ENCODE measurements around the gene OR12D1. TPM values are rescaled to one million over a fixed set of nuclear protein-coding genes. Genes with fewer than 3 reads are reported as not detected.

OR12D1 gene
- total and polyA plus RNA-seq, 2 of the 4 experiments (the other 2 are of a cell fraction), result not detected

- H4K20me1 ChIP-seq (ENCODE audit: insufficient read depth, low read length), result no peaks in the 10 kb centered on the region
- H3K23ac ChIP-seq (ENCODE audit: low read depth, low read length), result no peak overlapping the region
- TF ChIP-seq FOS (IDR thresholded peaks at IDR 0.05; ENCODE audit: low read depth, low read length) (no peak), RCOR1 (IDR thresholded peaks at IDR 0.05; ENCODE audit: insufficient replicate concordance, low read length) (no peak), MXI1 (IDR thresholded peaks at IDR 0.05; ENCODE audit: borderline replicate concordance, low read depth, low read length) (no peak), BHLHE40 (IDR thresholded peaks at IDR 0.05; ENCODE audit: low read depth, low read length) (no peak), MAZ (IDR thresholded peaks at IDR 0.05; ENCODE audit: borderline replicate concordance, low read depth, low read length) (no peak), POLR2A (IDR thresholded peaks at IDR 0.05; ENCODE audit: low read depth, low read length) (no peak), RFX5 (IDR thresholded peaks at IDR 0.05; ENCODE audit: low read depth, low read length) (no peak), RAD21 (IDR thresholded peaks at IDR 0.05; ENCODE audit: low read length) (no peak), CEBPB (IDR thresholded peaks at IDR 0.05; ENCODE audit: low read depth, low read length) (no peak), CTCF (conservative IDR thresholded peaks at IDR 0.05; ENCODE audit: low read depth, low read length) (no peak), USF2 (IDR thresholded peaks at IDR 0.05; ENCODE audit: low read depth, low read length) (no peak)
- dilution Hi-C loops (cut with HindIII; ENCODE audit: low sequenced_read_pairs, unreplicated experiment) (no loop called here), in situ Hi-C loops (cut with MboI; ENCODE audit: low sequenced_read_pairs) (no loop called here), intact Hi-C loops (cut with micrococcal nuclease) (no loop called here)
- no peaks in the 10 kb centered on the region for H3K79me1 ChIP-seq (ENCODE audit: low read depth in 1 of 2, low read length in 2 of 2)
- no peak overlapping the region for H3K4me3 ChIP-seq (ENCODE audit: insufficient read depth, low read depth, low read length)
- ATAC-seq (ENCODE audit: low read depth) (no peak), DNase-seq (no peak)
- no peak overlapping the region for H3K14ac ChIP-seq (replicated peaks; ENCODE audit: low read depth, low read length)
- no peaks in the 10 kb centered on the region for H3K27me3 ChIP-seq (ENCODE audit: control insufficient read depth, insufficient read depth, low read length)
- no peak overlapping the region for H4K91ac ChIP-seq (ENCODE audit: insufficient read depth, low read depth, low read length)
- no peaks in the 10 kb centered on the region for H3K36me3 ChIP-seq (ENCODE audit: control insufficient read depth, insufficient read depth, low read length)
- no peak overlapping the region for H2AFZ ChIP-seq (replicated peaks; ENCODE audit: low read length, poor library complexity)
- H3K27ac ChIP-seq (ENCODE audit: insufficient read depth, low read length), result no peak overlapping the region
- H2BK5ac ChIP-seq (ENCODE audit: low read depth, low read length, poor library complexity, severe bottlenecking), result no peak overlapping the region
- no peak overlapping the region for H2BK120ac ChIP-seq (ENCODE audit: low read depth, low read length)
- H3K4me2 ChIP-seq (ENCODE audit: low read depth, low read length), result no peak overlapping the region
- ChIA-PET POLR2A (ENCODE audit: unreplicated experiment) (no interaction called here), CTCF (no interaction called here)
- no peak overlapping the region for H3K18ac ChIP-seq (ENCODE audit: low read depth, low read length)
- no peak overlapping the region for H2BK15ac ChIP-seq (ENCODE audit: low read depth, low read length)
- no peak overlapping the region for H3K9ac ChIP-seq (ENCODE audit: low read depth, low read length)
- H2AK9ac ChIP-seq (replicated peaks; ENCODE audit: low read depth, low read length, poor library complexity), result no peak overlapping the region
- H4K5ac ChIP-seq (ENCODE audit: low read depth, low read length), result no peak overlapping the region
- H4K8ac ChIP-seq (ENCODE audit: low read depth in 2 of 2, low read length in 2 of 2), result no peak overlapping the region
- no CpG with 5 or more reads among the region's 3 CpGs for WGBS, 2 experiments (ENCODE audit: extremely low coverage in 2 of 2, insufficient read length in 1 of 2)
- H3K4ac ChIP-seq (ENCODE audit: low read depth, low read length), result no peak overlapping the region
- no peaks in the 10 kb centered on the region for H3K9me1 ChIP-seq (ENCODE audit: insufficient read depth, low read length)
- no peak overlapping the region for H3K56ac ChIP-seq (ENCODE audit: extremely low read depth, insufficient read depth, low read length)
- H3K9me3 ChIP-seq (ENCODE audit: control insufficient read depth, insufficient read depth, low read length), result peaks cover 6% of the 10 kb centered on the region
- no TSS peak for BruUV-seq (replicated peaks)
- no peak overlapping the region for H2BK20ac ChIP-seq (ENCODE audit: low read depth, low read length)
- no peaks in the 10 kb centered on the region for H3K4me1 ChIP-seq (ENCODE audit: control insufficient read depth, insufficient read depth, low read length)
- no peak overlapping the region for H2AK5ac ChIP-seq (ENCODE audit: low read depth, low read length)
These were observed 11.9 kb downstream of the OR12D1 start for GRCh38 chr6:29426654-29427053.

Data from IMR-90 (cell line).